ENCODE data around the gene HS6ST3.
"Not testable (repeated sequence)": the region's sequence is repeated elsewhere in the genome, so short reads cannot be mapped to it uniquely, and the experiment has no call there.

HS6ST3 gene

DNA sequence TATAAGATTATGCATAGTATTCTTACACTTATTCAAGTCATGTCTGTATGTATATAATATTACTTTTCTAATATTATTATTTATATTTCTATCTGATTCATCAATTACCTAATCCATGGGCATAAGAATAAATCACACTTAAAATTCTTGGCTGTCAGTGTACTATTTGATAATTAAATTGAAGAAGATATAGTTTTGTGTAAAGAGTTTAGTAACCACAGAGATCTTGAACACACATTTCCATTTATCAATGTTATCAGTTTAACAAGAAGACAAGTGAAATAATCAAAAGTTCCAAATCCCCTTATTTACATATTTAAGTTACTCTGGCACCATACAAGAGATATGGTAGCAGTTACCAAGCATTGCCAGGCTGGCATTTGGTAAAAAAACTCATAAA, 659.9 kb downstream of the HS6ST3 start:
- DNase-seq: no peak

DNA sequence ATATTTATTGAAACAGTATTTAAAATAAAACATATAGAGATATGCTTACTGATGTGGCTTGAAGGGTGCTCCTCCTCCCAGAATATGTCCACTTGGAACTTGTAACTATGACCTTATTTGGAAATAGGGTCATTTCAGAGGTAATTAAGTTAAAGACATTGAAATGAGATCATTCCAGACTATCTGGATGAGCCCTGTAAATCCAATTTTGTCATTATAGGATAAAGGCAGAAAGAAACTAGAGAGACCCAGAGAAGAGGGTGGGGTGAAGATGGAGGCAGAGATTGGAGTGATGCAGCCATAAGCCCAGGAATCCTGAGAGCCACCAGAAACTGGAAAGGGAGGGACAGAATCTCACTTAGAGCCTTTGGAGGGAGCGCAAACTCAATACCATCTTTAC, 661.2 kb downstream of the HS6ST3 start:
- DNase-seq: no peak

DNA sequence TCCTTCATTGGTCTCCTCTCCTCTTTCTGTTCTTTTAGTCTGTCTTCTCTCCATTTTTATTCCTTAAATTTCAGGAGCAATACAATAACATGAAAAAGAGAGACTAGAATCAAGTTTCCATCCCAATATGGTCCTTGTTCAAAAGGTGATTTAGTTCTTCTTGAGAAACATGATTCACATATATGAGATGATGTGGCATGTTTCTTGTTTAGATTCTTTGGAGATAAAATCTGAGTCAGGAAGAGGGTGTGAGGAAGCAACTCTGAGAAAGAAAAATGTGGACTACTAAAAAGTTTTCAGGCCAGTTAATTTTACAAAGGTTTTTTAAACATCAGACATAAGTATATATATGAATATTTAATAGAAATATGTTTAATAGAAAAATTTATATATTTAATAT, 673.0 kb downstream of the HS6ST3 start:
- DNase-seq: no peak

DNA sequence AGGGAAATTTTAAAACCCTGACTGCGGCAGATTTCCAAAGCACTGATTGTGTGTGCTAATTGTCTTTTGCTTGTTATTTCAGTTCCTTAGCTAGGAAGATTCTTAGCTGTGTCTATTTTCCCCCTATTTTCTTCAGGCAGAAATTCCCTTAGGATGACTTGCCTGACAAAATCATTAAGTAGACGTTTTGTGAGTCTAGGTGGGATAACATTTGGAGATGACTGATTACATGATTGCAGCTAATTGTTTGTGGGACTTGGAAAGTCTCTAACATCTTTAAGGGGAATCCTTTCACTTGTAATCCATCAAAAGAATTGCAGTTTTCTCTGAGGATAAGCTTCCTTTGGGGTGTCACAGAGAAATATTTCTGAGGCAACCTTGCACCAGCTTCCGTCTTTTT, 676.4 kb downstream of the HS6ST3 start:
- no peak for DNase-seq

DNA sequence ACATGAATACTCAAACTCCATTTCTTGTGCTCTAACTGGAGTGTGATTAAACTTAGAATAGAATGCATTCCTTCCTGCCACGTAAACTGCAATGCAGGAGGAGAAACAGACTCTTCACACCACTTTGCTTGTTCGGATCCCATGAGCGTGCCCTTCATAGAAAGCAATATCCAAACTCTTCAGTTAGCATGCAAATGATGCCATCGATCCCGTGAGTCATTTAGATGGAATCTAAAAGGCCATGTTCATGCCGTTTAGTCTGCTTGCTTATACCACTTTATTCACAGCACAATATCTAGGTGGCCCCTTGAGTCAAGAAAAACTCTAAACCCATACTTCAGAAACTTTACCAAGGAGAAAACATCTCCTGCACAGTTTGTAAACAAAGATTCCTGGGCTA, 678.6 kb downstream of the HS6ST3 start:
- DNase-seq: no peak

DNA sequence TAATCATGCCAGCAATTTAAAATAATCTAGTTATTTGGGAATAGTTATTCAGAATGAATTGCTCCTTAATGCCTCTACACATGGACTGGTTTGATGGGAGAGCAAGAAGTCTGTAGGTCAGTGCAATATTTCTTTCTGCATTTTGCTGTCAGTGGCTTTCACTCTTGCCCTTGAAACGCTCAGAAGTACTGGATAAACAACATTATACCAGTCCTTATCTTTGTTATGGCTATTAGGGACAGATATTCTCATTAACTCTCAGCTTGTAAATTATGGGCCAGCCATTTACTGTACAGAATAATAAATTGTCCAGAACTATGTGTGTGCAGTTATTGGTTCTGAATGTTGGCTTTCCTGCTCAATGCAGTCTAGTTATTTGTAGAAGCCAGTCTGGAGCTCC, 680.0 kb downstream of the HS6ST3 start:
- DNase-seq: no peak

DNA sequence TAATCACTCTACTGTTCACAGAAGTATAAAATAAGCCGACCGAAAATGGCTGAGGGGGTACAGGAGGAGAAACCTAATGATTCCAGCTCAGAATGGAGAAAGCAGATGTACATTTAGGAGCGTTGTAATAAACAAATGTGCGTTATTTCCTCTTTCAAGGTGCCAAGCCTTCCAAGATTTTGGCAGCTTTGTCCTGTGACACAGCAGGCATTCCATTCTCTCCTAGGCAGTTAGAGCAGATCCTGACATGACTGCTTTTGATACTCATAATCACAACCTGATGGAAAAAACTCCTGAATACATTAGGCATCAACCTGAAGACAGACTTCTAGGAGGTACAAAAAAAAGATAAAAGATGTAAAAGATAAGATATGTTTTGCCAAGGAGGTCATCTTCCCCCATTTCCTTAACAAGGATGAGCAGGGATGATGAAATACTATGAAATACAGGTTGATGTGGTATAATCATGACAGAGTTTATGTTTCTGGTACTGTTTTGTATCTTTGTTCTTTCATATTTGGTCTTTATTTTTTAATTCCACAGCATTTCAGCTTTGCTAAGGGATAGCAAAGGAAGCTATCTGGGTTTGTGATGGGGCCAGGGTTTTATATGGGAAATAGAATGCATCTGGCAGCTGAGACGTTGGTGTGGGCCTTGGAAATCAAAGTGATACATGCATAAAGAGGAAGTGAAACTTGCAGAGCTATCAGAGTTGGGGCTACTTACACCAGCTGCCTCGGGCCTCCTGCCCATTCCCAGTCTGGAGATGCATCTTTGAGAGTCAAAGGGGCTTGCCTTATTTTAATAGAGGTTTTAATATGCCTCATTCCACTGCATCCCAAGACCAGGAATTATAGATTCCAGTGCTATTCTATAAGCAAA, 681.8 kb downstream of the HS6ST3 start:
- DNase-seq: no peak

DNA sequence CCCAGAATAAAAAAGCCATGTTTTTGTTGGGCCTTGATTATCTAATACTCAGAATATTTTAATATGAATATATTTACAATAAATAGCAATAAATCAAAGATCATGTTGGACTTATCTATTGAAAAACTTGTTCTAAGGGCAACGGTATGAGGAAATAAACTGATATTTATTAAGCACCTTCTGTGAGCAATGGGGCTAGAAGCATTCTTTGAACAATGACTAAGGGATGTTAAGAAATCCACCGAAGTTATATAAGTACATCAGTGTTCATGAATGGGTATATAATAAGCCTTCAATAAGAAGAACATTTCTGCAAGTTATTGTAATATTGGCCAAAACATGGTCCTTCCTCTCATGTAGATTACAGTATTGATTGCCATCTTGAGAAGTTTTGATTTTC, 682.5 kb downstream of the HS6ST3 start:
- DNase-seq: no peak

DNA sequence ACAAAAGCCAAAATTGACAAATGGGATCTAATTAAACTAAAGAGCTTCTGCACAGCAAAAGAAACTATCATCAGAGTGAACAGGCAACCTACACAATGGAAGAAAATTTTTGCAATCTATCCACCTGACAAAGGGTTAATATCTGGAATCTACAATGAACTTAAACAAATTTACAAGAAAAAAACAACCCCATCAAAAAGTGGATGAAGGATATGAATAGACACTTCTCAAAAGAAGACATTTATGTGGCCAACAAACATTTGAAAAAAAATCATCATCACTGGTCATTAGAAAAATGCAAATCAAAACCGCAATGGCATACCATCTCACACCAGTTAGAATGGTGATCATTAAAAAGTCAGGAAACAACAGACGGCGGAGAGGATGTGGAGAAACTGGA, 688.4 kb downstream of the HS6ST3 start:
- DNase-seq: not testable (repeated sequence)

DNA sequence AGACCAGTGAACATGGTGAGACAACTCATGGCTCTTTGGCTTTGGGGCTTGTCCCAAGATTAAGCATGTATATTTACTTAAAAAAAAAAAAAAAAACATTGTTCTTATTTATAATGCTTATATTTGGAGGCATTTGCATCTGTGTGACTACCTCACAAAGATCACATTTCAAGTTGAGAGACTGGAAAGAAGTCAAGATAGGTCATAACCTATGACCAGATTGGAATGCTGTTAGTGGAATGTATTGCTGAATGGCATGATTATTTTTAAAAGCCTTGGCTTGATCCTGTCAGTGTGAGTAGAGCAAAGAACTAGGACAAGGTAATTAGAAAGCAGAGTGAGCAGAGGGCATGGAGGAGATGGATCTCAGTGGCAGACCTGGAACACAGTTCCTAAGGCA, 689.8 kb downstream of the HS6ST3 start:
- DNase-seq: no peak

DNA sequence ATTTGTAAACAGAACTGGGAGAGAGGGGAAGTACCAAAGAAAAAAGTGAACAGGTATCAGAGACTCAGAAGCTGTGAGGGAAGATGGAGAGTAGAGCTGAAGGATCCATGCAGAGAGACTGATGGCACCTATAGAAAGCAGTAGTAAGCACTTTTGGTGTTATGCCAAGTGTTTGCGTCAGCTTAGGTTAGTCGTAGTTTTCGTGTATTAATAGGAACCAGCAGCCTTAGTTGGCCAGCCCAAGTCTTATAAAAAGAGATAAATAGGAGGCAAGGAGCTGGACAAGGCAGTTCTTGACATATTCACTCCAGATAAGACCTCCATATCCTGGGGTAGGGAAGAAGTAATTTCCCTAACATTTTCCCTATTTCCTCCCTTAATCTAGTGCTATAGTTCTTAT, 690.2 kb downstream of the HS6ST3 start:
- no peak for DNase-seq

DNA sequence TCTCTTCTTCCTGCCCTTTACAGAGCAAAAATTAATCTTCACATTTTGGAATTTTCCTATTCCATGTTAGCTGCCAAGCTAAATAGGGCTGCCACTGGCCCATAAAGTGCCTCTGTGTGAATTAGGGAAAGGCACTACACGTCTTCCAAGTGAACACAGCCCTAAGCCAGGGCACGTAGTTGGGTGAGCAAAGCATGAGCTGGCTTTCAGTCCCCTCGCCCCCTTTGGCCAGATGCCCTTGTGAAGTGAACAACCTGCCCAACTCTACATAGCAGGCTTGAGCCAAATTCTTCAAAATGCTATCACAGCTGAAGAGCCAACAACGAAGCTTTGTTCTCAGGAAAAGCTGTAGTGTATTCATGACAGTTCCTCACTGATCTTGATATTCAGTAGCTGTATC, 691.2 kb downstream of the HS6ST3 start:
- DNase-seq: no peak

DNA sequence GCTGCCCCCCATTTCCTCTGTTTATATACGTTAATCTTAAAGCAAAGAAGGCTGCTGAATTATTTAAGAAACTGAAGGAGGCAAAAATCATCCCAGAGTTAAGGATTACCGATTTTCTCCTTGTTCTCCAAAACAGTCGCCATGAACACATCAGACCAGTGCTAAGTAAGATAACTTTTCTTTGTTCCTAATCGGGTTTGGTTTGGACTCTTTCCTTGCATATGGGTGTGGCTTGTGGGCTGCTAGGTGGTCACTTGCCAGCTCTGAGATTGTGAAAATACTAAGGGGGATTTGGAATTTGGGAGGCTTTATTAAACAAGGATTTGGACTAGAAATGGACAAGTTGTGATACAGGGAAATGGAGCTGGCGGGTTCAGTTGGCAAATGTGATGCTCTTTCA, 692.3 kb downstream of the HS6ST3 start:
- no peak for DNase-seq

DNA sequence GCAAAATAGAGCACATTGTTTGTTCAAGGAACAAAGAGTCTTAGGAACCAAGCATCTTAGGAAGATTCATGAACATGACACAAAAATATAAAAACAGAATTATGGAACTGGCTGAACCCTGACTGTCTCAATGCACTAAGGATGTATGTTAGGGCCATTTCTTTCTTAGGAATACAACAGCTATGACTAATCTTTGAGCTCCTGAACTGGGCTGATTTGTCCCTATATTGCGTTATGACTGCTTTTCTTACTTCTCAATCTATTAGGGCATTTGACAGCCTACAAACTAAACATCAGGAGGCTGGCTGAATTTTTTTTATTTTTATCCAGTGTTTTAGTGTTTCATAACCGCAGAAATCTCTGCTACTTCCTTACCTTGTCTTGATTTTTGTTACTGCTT, 693.1 kb downstream of the HS6ST3 start:
- DNase-seq: no peak

DNA sequence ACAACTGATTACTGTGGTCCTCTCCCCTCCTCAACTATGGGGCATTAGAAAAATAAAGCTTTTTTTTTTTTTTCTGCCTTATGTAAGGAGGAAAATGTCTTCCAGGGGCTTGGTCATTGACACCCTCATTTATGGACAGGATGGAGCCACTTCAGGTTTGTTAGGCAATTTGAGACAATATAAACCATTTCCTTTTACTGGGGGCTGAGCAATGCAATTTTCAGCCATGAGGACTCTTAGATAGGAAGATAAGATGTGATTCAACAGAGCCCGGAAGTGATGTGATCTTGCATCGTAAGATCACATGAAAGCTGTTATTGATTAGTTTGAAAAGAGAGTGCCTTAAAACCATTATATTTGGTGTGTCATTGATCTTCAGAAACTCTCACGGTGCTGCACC, 693.6 kb downstream of the HS6ST3 start:
- DNase-seq: no peak

DNA sequence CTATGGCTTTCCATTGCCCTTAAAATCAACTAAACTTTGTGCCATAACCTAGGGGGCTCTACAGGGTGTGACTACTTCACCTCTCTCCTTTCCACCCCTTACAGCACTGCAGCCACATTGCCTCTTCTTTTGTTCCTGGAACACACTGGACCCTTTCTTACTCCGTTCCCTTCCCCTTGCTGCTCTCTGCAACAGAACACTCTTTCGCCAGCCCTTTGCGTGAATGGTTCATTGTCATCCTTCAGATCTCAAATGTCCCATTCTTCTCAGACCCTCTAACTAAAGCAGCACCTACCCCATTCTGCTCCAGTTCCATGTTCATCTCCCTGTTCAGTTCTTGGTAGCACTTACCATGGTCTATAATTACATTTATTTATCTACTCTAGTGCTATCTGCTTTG, 696.1 kb downstream of the HS6ST3 start:
- DNase-seq: no peak

DNA sequence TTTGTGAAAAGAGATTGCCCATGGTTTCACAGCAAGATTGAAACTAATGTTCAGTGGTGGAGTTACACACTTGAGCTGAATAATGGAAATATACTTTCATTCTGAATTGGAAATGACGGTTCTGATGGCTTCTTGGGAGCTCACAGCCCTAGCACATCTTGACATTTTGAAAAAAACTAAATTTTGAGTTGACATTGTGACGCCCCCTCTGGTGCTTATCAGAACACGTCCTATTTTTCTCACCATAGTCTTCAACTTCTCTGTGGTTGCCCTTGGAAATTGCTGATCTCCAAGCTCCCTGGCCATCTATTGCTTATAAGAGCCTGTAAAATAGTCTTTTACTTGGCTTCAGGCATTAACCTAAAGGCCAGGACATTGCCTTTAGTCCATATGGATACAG, 702.3 kb downstream of the HS6ST3 start:
- no peak for DNase-seq

DNA sequence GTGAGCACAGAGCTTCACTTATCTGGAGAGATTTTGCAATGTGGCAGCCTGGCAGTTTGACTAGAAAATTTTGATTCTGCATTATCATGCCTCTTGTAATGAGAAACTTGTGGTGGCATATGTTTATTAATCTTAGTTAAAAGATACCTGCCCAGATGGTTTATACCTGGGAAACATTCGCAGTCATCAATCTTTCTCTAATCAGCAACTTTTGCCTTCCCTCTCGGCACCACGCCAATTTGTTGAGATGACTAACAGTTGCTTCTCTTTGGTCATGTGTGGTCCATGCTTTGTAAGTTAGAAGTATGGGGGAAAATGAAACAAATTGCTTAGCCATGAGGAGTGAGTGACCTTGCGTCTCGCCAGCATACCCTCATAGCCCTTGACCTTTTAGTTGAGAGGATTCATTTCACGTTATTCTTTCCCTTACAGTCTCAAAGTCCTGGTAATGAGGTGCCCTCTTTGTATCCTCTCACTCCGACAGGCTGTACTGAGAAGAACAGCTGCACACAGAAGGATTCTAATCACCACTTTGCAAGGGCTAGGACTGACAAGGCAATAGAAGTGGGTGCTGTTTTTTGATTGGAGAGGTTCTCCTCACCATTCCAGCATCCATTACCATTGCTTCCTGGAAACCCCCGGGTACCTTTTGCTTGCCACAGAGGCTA, 703.0 kb downstream of the HS6ST3 start:
- DNase-seq: no peak

DNA sequence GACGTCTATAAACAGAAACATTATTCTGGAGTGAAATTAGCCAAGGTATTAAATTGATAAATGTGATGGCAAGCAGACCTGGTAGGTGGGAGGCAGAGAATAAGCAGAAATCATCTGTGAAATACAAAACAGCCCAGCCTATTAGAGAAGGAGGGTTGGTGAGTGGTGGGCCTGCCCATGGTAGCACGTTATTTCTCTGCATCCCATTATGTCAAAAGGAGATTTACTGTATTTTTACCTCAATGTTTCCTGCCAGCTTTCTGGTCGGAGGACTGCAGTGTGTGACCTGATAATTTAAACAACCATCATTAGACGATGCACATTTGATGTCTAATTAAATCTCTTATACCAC, 703.5 kb downstream of the HS6ST3 start:
- DNase-seq: no peak

DNA sequence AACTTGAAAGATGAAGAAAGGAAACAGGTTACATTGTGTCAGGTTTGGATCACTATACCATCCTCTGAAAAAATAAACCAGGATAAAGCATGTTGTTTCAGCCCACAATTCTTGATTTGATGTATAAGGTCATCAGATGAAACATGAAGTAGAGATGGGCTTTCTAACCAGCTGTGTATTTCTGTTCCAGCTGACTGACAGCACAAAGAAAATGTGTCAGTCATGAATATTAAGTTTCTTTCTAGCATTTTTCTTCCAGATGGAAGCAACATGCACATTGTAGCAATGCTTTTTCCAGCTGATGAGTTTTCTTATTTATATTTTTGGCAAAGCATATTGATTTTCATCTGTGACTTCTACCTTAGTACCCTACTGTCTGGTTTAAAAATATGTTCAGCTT, 704.8 kb downstream of the HS6ST3 start:
- no peak for DNase-seq

DNA sequence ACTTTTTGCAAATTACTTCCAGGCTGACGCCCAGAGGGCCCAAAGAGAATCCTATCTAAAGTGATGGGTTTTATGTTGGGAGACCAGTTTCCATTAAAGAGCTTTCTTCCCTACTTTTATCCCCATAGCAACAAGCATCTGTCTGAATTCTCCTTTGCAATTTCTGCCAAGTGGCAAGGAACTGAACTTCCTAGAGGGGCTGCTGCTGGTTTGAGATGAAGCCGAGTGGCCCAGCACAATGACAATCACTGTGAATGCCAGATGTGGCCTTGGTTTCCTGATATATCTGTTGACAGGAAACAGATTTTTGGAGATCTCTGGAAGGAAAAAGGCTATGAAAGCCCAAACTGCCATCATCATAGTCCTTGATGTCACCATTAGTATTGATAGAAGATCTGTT, 705.8 kb downstream of the HS6ST3 start:
- DNase-seq: no peak

DNA sequence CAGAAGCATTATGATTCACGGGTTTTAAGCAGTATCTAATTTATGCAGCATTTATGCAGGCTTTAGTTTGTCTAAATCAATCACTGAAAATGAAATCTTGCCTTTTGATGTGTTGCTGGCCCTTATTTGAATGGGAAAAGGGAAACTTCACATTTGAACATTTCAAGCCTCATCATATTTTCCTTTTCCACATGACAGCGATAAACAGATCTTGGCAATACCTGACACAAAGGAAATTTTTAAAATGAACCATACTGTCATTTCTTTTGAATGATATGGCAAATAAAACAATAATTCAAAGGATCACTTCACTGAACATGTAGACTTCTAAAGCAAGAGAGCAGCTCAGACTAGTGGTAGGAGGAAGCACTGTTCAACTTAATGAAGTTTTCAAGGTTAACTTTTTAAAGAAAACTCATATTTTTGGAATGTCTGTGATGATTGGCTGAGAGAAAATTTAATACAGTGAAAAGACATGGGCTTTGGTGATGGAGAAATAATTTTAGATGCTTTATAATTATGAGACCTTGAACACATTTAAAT, 706.3 kb downstream of the HS6ST3 start:
- no peak for DNase-seq

DNA sequence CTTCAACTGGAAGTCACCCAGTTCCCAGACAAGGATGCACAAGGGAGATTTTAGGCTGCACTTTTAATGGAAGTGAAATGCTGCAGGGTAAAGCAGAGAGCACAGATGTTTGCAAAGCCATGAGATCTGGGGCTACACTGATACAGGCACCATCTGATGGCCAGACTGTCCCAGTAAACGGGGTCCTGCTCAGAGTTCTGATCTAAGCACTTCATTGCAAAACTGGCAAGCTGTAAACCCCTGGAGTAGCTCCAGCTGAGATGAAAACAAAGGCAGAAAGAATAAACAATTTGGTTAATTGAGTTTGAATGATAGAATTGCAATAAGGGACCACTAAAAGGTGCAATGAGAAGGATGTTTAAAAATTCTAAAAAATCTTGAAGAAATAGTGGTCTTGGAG, 707.2 kb downstream of the HS6ST3 start:
- DNase-seq: no peak

DNA sequence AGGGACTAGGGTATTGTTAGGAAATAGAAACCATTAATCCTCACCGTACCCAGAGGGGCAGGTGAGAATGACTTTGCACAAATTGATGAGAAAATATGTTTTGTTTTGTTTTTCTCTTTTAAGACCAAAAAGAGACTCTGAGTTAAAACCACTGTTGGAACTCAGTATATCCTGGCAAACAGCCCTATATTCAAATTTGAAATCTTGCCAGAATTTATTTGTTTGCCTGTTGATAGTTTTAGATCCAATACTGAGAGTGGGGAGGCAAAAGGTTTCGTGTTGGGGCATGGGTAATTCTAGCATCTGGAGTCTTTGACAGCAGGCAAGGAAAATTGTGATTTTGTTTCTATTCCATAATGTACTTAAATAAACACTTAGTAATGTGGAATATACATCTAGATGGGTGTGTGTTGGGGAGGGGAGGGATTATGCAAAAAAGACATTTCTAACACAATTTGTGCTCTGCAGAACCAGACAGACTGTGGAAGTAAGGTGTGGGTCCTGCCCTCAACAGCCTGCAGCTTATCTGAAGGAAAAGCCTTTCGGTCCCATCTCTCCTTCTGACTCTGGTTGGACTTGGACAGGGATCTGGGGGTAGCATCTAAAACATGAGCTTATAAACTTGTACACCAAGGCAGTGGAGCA, 713.7 kb downstream of the HS6ST3 start:
- no peak for DNase-seq

All from stimulated activated CD4-positive, alpha-beta T cell treated with anti-CD3 and anti-CD28 coated beads, Interleukin-2, amount 100 ng/mL, for 48 hours (primary cell).